GM23338 (cell line): ENCODE measurements around the gene RRP8. TPM values are rescaled to one million over a fixed set of nuclear protein-coding genes. Genes with fewer than 3 reads are reported as not detected.

Experiments
- ATAC-seq: fragments of 200-7000 bp; cut with Tn5 transposase; 3 replicates; pipeline ENCODE4 v1.9.1; 2020
- DNase-seq: peaks from one replicate; pipeline ENCODE4 v3.0.0-alpha.2; 2015; ENCODE audit warnings: low spot score
- H2AFZ ChIP-seq: fragments of 200-600 bp; sonication (generic); 2 replicates; pipeline ENCODE4 v1.8.0; 2016; ENCODE audit warnings: antibody characterized with exemption, mild to moderate bottlenecking, moderate library complexity
- H3F3A ChIP-seq: fragments of 200-600 bp; sonication (generic); replicated peaks from 2 replicates; pipeline ENCODE4 v1.8.0; 2017; ENCODE audit warnings: antibody characterized with exemption, mixed run types, low read depth
- H3K27ac ChIP-seq: fragments of 200-600 bp; sonication (generic); 2 replicates; pipeline ENCODE4 v1.6.1; 2016; ENCODE audit warnings: low read depth
- H3K27me3 ChIP-seq: fragments of 200-600 bp; sonication (generic); 2 replicates; pipeline ENCODE4 v1.8.0; 2016; ENCODE audit warnings: mild to moderate bottlenecking, mixed run types, moderate library complexity; ENCODE audit not compliant: insufficient read depth
- H3K36me3 ChIP-seq: fragments of 200-600 bp; sonication (generic); 2 replicates; pipeline ENCODE4 v1.8.0; 2016; ENCODE audit warnings: mild to moderate bottlenecking; ENCODE audit not compliant: insufficient read depth
- H3K4me1 ChIP-seq: fragments of 200-600 bp; sonication (generic); 2 replicates; pipeline ENCODE4 v1.8.0; 2016; ENCODE audit warnings: mild to moderate bottlenecking, moderate library complexity; ENCODE audit not compliant: insufficient read depth
- H3K4me2 ChIP-seq: fragments of 200-600 bp; sonication (generic); 2 replicates; pipeline ENCODE4 v1.7.1; 2017; ENCODE audit warnings: mixed run types
- H3K4me3 ChIP-seq: fragments of 200-600 bp; sonication (generic); 2 replicates; pipeline ENCODE4 v1.6.1; 2016; ENCODE audit warnings: mixed run types
- H3K79me2 ChIP-seq: fragments of 200-600 bp; sonication (generic); replicated peaks from 2 replicates; pipeline ENCODE4 v1.8.0; 2017; ENCODE audit warnings: mild to moderate bottlenecking; ENCODE audit not compliant: insufficient read depth
- H3K9me2 ChIP-seq: fragments of 200-600 bp; sonication (generic); 2 replicates; pipeline ENCODE4 v1.8.0; 2017; ENCODE audit not compliant: insufficient read depth
- H4K20me1 ChIP-seq: fragments of 200-600 bp; sonication (generic); replicated peaks from 2 replicates; pipeline ENCODE4 v1.8.0; 2017; ENCODE audit warnings: mild to moderate bottlenecking; ENCODE audit not compliant: insufficient read depth
- H3K27ac Mint-ChIP-seq: 2 replicates; pipeline ENCODE4 v1.8.0; 2020; ENCODE audit warnings: inconsistent platforms, mild to moderate bottlenecking, moderate library complexity, mixed read lengths
- H3K27me3 Mint-ChIP-seq: 3 replicates; pipeline ENCODE4 v1.8.0; 2022; ENCODE audit warnings: low read depth, mild to moderate bottlenecking, moderate library complexity, mixed read lengths, inconsistent platforms; ENCODE audit not compliant: insufficient read depth, poor library complexity
- H3K36me3 Mint-ChIP-seq: 3 replicates; pipeline ENCODE4 v1.8.0; 2021; ENCODE audit warnings: low read depth, mild to moderate bottlenecking, inconsistent platforms, moderate library complexity, mixed read lengths
- H3K4me1 Mint-ChIP-seq: 3 replicates; pipeline ENCODE4 v1.8.0; 2020; ENCODE audit warnings: mild to moderate bottlenecking, inconsistent platforms, mixed read lengths
- H3K4me3 Mint-ChIP-seq: 3 replicates; pipeline ENCODE4 v1.8.0; 2021; ENCODE audit warnings: moderate library complexity, mild to moderate bottlenecking, inconsistent platforms, mixed read lengths
- H3K9me3 Mint-ChIP-seq: 3 replicates; pipeline ENCODE4 v1.8.0; 2020; ENCODE audit warnings: moderate library complexity, mild to moderate bottlenecking, inconsistent platforms, mixed read lengths
- CREB1 ChIP-seq: fragments of 250-450 bp; sonication (Bioruptor Pico); IDR thresholded peaks from 2 replicates; pipeline ENCODE4 v1.5.0; 2020; ENCODE audit warnings: low read depth, mild to moderate bottlenecking, moderate library complexity
- EZH2 ChIP-seq: fragments of 200-600 bp; sonication (generic); IDR thresholded peaks from one replicate; pipeline ENCODE4 v1.8.0; 2017; ENCODE audit warnings: antibody characterized with exemption, mild to moderate bottlenecking, low read depth; ENCODE audit not compliant: unreplicated experiment
- EZH2phosphoT487 ChIP-seq: fragments of 200-600 bp; sonication (generic); IDR thresholded peaks from one replicate; pipeline ENCODE4 v1.8.1; 2018; ENCODE audit warnings: antibody characterized with exemption; ENCODE audit not compliant: unreplicated experiment
- JUNB ChIP-seq: IDR thresholded peaks from one replicate; pipeline ENCODE4 v1.6.1; 2016; ENCODE audit warnings: antibody characterized with exemption; ENCODE audit not compliant: unreplicated experiment
- NANOG ChIP-seq: IDR thresholded peaks from 2 replicates; pipeline ENCODE4 v1.6.1; 2016; ENCODE audit warnings: antibody characterized with exemption, borderline replicate concordance
- POLR2AphosphoS5 ChIP-seq: IDR thresholded peaks from 2 replicates; pipeline ENCODE4 v1.6.1; 2016; ENCODE audit warnings: antibody characterized with exemption, low read depth
- STAT1 ChIP-seq: IDR thresholded peaks from one replicate; pipeline ENCODE4 v1.6.1; 2016; ENCODE audit warnings: antibody characterized with exemption; ENCODE audit not compliant: unreplicated experiment
- ZNF114 ChIP-seq: fragments of 250-450 bp; sonication (Bioruptor Pico); IDR thresholded peaks from 2 replicates; pipeline ENCODE4 v1.5.0; 2020; ENCODE audit warnings: mild to moderate bottlenecking, moderate library complexity
- ZNF331 ChIP-seq: fragments of 250-450 bp; sonication (Bioruptor Pico); IDR thresholded peaks from 2 replicates; pipeline ENCODE4 v1.5.0; 2020; ENCODE audit warnings: low read depth, mild to moderate bottlenecking, moderate library complexity
- polyA plus RNA-seq: library from polyadenylated mRNA; unstranded; fragments of >200 nt; fragmentation: Nextera tagmentation; extraction: Ambion mirVana; gene quantifications from 2 replicates; pipeline ENCODE4 v1.2.1, GENCODE V29; 2016
- total RNA-seq: library from RNA; depleted of rRNA; stranded (reverse); fragments of >200 nt; shearing (Covaris generic); gene quantifications from 2 replicates; pipeline ENCODE4 v1.2.3, GENCODE V29; 2014
- TF ChIP-seq, protein P1 (sequence below), 2 experiments: fragments of 200-600 bp in 1 of 2; sonication (generic) in 1 of 2; conservative IDR thresholded peaks; 2 replicates each; pipeline versions ENCODE4 v1.5.1 to v1.6.1; 2016 to 2017; ENCODE audit warnings: antibody characterized with exemption in 2 of 2, low read depth in 2 of 2, mild to moderate bottlenecking in 2 of 2, moderate library complexity in 1 of 2
- TF ChIP-seq, protein P2 (sequence below): IDR thresholded peaks from 2 replicates; pipeline ENCODE4 v1.6.1; 2016; ENCODE audit warnings: antibody characterized with exemption
- TF ChIP-seq, protein P3 (sequence below): IDR thresholded peaks from one replicate; pipeline ENCODE4 v1.6.1; 2018; ENCODE audit warnings: antibody characterized with exemption; ENCODE audit not compliant: unreplicated experiment
- TF ChIP-seq, protein P4 (sequence below): fragments of 250-450 bp; sonication (Bioruptor Pico); IDR thresholded peaks from 2 replicates; pipeline ENCODE4 v1.5.0; 2020; ENCODE audit warnings: mild to moderate bottlenecking, moderate library complexity

RRP8 gene
- total and polyA plus RNA-seq, 2 experiments from 2014 or later: 7.4 to 13.7 TPM

DNA sequence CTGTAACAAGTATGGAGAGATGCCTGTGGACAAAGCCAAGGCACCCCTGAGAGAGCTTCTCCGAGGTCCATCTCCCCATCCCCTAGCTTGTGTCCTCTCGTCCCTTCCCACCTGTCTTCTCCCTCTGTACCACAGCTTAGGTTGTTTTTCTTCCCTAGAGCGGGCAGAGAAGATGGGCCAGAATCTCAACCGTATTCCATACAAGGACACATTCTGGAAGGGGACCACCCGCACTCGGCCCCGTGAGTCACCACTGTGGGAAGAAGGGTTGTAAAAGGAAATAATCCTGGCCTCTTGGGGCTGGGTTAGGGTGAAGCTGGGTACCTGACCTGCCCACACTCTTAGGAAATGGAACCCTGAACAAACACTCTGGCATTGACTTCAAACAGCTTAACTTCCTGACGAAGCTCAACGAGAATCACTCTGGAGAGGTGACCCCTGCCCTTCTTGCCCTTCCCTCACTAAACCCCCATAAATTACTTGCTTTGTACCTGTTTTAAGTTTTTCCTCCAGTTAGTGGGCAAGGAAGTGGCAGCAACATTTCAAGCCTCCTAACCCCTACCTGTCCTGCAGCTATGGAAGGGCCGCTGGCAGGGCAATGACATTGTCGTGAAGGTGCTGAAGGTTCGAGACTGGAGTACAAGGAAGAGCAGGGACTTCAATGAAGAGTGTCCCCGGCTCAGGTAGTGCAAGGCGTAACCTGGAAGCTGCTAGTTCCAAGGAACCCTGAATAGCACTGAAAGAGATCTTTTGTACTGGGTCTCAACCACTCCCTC, 5.5 kb upstream of the RRP8 start:
- Histone ChIP-seq H3K27ac (peak overlapping the region; percentile 59; the same call in 1 of the 2 replicates), H3K4me1 (peaks cover 35% of the 10 kb centered on the region)

More for the DNA sequence above, 5.5 kb upstream of the RRP8 start:
- Histone ChIP-seq H4K20me1 (no peaks in the 10 kb centered on the region; the same call in 1 of the 2 replicates), H3K79me2 (peaks cover 48% of the 10 kb centered on the region), H3F3A (peaks cover 16% of the 10 kb centered on the region), H3K36me3 (peaks cover 35% of the 10 kb centered on the region), H3K9me2 (no peaks in the 10 kb centered on the region), H3K4me2 (no peak overlapping the region), H2AFZ (no peak overlapping the region), H3K27me3 (no peaks in the 10 kb centered on the region), H3K4me3 (no peak overlapping the region)
- TF ChIP-seq, protein P1, sequence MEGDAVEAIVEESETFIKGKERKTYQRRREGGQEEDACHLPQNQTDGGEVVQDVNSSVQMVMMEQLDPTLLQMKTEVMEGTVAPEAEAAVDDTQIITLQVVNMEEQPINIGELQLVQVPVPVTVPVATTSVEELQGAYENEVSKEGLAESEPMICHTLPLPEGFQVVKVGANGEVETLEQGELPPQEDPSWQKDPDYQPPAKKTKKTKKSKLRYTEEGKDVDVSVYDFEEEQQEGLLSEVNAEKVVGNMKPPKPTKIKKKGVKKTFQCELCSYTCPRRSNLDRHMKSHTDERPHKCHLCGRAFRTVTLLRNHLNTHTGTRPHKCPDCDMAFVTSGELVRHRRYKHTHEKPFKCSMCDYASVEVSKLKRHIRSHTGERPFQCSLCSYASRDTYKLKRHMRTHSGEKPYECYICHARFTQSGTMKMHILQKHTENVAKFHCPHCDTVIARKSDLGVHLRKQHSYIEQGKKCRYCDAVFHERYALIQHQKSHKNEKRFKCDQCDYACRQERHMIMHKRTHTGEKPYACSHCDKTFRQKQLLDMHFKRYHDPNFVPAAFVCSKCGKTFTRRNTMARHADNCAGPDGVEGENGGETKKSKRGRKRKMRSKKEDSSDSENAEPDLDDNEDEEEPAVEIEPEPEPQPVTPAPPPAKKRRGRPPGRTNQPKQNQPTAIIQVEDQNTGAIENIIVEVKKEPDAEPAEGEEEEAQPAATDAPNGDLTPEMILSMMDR (conservative IDR thresholded peaks at IDR 0.05; ENCODE audit: low read depth in 2 of 2): no peak
- TF ChIP-seq, protein P2, sequence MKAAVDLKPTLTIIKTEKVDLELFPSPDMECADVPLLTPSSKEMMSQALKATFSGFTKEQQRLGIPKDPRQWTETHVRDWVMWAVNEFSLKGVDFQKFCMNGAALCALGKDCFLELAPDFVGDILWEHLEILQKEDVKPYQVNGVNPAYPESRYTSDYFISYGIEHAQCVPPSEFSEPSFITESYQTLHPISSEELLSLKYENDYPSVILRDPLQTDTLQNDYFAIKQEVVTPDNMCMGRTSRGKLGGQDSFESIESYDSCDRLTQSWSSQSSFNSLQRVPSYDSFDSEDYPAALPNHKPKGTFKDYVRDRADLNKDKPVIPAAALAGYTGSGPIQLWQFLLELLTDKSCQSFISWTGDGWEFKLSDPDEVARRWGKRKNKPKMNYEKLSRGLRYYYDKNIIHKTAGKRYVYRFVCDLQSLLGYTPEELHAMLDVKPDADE: no peak
- TF ChIP-seq ZNF331 (CRISPR knock-in tag) (no peak), EZH2 (no peak), STAT1 (no peak), NANOG (no peak), EZH2phosphoT487 (no peak), JUNB (no peak), CREB1 (CRISPR knock-in tag) (no peak), POLR2AphosphoS5 (no peak), ZNF114 (CRISPR knock-in tag) (no peak)
- TF ChIP-seq, protein P3, sequence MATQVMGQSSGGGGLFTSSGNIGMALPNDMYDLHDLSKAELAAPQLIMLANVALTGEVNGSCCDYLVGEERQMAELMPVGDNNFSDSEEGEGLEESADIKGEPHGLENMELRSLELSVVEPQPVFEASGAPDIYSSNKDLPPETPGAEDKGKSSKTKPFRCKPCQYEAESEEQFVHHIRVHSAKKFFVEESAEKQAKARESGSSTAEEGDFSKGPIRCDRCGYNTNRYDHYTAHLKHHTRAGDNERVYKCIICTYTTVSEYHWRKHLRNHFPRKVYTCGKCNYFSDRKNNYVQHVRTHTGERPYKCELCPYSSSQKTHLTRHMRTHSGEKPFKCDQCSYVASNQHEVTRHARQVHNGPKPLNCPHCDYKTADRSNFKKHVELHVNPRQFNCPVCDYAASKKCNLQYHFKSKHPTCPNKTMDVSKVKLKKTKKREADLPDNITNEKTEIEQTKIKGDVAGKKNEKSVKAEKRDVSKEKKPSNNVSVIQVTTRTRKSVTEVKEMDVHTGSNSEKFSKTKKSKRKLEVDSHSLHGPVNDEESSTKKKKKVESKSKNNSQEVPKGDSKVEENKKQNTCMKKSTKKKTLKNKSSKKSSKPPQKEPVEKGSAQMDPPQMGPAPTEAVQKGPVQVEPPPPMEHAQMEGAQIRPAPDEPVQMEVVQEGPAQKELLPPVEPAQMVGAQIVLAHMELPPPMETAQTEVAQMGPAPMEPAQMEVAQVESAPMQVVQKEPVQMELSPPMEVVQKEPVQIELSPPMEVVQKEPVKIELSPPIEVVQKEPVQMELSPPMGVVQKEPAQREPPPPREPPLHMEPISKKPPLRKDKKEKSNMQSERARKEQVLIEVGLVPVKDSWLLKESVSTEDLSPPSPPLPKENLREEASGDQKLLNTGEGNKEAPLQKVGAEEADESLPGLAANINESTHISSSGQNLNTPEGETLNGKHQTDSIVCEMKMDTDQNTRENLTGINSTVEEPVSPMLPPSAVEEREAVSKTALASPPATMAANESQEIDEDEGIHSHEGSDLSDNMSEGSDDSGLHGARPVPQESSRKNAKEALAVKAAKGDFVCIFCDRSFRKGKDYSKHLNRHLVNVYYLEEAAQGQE: no peak
- TF ChIP-seq, protein P4, sequence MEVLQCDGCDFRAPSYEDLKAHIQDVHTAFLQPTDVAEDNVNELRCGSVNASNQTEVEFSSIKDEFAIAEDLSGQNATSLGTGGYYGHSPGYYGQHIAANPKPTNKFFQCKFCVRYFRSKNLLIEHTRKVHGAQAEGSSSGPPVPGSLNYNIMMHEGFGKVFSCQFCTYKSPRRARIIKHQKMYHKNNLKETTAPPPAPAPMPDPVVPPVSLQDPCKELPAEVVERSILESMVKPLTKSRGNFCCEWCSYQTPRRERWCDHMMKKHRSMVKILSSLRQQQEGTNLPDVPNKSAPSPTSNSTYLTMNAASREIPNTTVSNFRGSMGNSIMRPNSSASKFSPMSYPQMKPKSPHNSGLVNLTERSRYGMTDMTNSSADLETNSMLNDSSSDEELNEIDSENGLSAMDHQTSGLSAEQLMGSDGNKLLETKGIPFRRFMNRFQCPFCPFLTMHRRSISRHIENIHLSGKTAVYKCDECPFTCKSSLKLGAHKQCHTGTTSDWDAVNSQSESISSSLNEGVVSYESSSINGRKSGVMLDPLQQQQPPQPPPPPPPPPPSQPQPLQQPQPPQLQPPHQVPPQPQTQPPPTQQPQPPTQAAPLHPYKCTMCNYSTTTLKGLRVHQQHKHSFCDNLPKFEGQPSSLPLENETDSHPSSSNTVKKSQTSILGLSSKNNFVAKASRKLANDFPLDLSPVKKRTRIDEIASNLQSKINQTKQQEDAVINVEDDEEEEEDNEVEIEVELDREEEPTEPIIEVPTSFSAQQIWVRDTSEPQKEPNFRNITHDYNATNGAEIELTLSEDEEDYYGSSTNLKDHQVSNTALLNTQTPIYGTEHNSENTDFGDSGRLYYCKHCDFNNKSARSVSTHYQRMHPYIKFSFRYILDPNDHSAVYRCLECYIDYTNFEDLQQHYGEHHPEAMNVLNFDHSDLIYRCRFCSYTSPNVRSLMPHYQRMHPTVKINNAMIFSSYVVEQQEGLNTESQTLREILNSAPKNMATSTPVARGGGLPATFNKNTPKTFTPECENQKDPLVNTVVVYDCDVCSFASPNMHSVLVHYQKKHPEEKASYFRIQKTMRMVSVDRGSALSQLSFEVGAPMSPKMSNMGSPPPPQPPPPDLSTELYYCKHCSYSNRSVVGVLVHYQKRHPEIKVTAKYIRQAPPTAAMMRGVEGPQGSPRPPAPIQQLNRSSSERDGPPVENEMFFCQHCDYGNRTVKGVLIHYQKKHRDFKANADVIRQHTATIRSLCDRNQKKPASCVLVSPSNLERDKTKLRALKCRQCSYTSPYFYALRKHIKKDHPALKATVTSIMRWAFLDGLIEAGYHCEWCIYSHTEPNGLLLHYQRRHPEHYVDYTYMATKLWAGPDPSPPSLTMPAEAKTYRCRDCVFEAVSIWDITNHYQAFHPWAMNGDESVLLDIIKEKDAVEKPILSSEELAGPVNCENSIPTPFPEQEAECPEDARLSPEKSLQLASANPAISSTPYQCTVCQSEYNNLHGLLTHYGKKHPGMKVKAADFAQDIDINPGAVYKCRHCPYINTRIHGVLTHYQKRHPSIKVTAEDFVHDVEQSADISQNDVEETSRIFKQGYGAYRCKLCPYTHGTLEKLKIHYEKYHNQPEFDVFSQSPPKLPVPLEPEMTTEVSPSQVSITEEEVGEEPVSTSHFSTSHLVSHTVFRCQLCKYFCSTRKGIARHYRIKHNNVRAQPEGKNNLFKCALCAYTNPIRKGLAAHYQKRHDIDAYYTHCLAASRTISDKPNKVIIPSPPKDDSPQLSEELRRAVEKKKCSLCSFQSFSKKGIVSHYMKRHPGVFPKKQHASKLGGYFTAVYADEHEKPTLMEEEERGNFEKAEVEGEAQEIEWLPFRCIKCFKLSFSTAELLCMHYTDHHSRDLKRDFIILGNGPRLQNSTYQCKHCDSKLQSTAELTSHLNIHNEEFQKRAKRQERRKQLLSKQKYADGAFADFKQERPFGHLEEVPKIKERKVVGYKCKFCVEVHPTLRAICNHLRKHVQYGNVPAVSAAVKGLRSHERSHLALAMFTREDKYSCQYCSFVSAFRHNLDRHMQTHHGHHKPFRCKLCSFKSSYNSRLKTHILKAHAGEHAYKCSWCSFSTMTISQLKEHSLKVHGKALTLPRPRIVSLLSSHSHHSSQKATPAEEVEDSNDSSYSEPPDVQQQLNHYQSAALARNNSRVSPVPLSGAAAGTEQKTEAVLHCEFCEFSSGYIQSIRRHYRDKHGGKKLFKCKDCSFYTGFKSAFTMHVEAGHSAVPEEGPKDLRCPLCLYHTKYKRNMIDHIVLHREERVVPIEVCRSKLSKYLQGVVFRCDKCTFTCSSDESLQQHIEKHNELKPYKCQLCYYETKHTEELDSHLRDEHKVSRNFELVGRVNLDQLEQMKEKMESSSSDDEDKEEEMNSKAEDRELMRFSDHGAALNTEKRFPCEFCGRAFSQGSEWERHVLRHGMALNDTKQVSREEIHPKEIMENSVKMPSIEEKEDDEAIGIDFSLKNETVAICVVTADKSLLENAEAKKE (CRISPR knock-in tag): no peak
- H3K27me3 Mint-ChIP-seq: peaks cover 15% of the 10 kb centered on the region
- peaks cover 22% of the 10 kb centered on the region for H3K4me1 Mint-ChIP-seq
- DNase-seq (no peak), ATAC-seq (no peak)
- no peak overlapping the region for H3K4me3 Mint-ChIP-seq
- no peak overlapping the region for H3K27ac Mint-ChIP-seq
- no peaks in the 10 kb centered on the region for H3K9me3 Mint-ChIP-seq
- H3K36me3 Mint-ChIP-seq: peaks cover 51% of the 10 kb centered on the region
